DMS153 (cell line): Measurements from ENCODE around the gene TBXAS1.

Experiments
- DNase-seq: peaks from one replicate; lab custom pipeline; 2025; lab: John Stamatoyannopoulos, UW

The TBXAS1 gene

GRCh38 chr7:139948167-139948566, 119.1 kb downstream of the TBXAS1 start:
- DNase-seq, result no peak

- no peak for DNase-seq
Observed at GRCh38 chr7:139948587-139949335, 119.7 kb downstream of the TBXAS1 start.

GRCh38 chr7:139949629-139950028, 120.6 kb downstream of the TBXAS1 start:
- DNase-seq, result no peak

- DNase-seq, result peak; percentile 89
Observed at GRCh38 chr7:139950881-139951525, 121.9 kb downstream of the TBXAS1 start.

- DNase-seq, result no peak
Observed at GRCh38 chr7:139953229-139953628, 124.2 kb downstream of the TBXAS1 start.

GRCh38 chr7:139955109-139955820, 126.2 kb downstream of the TBXAS1 start:
- no peak for DNase-seq

- DNase-seq, result no peak
Observed at GRCh38 chr7:139958599-139959284, 129.7 kb downstream of the TBXAS1 start.

- no peak for DNase-seq
Observed at GRCh38 chr7:139959285-139959628, 130.2 kb downstream of the TBXAS1 start.

- DNase-seq, result no peak
Observed at GRCh38 chr7:139959718-139960117, 130.7 kb downstream of the TBXAS1 start.

- DNase-seq, result no peak
Observed at GRCh38 chr7:139960157-139960556, 131.1 kb downstream of the TBXAS1 start.

GRCh38 chr7:139965942-139966628, 137.0 kb downstream of the TBXAS1 start:
- DNase-seq, result no peak

GRCh38 chr7:139966949-139967348, 137.9 kb downstream of the TBXAS1 start:
- DNase-seq, result no peak

GRCh38 chr7:139968931-139969330, 139.9 kb downstream of the TBXAS1 start:
- DNase-seq, result no peak

- peak; percentile 46 for DNase-seq
Observed at GRCh38 chr7:139972029-139972428, 143.0 kb downstream of the TBXAS1 start.

GRCh38 chr7:139973101-139974050, 144.3 kb downstream of the TBXAS1 start:
- no peak for DNase-seq

GRCh38 chr7:139974179-139974811, 145.2 kb downstream of the TBXAS1 start:
- no peak for DNase-seq

GRCh38 chr7:139976055-139976837, 147.2 kb downstream of the TBXAS1 start:
- no peak for DNase-seq

- DNase-seq, result no peak
Observed at GRCh38 chr7:139976838-139977656, 148.0 kb downstream of the TBXAS1 start.

- DNase-seq, result no peak
Observed at GRCh38 chr7:139981511-139981895, 152.4 kb downstream of the TBXAS1 start.
